ENCODE data around the gene C2CD4D.

C2CD4D gene

GRCh38 chr1:151817353-151817730, 22.3 kb downstream of the C2CD4D start:
- in situ Hi-C loops (cut with MboI; ENCODE audit: low pct_unique_long_range_greater_than_20kb, low sequenced_read_pairs, unreplicated experiment), result no loop called here
- no peak for TF ChIP-seq CTCF (IDR thresholded peaks at IDR 0.05; ENCODE audit: extremely low read depth, insufficient read depth, missing control alignments)
- no peak for DNase-seq (ENCODE audit: low spot score)

GRCh38 chr1:151816548-151817352, 22.9 kb downstream of the C2CD4D start:
- no peak for TF ChIP-seq CTCF (IDR thresholded peaks at IDR 0.05; ENCODE audit: extremely low read depth, insufficient read depth, missing control alignments)
- DNase-seq (ENCODE audit: low spot score), result no peak
- in situ Hi-C loops (cut with MboI; ENCODE audit: low pct_unique_long_range_greater_than_20kb, low sequenced_read_pairs, unreplicated experiment), result no loop called here

GRCh38 chr1:151815716-151816327, 23.8 kb downstream of the C2CD4D start:
- no peak for DNase-seq (ENCODE audit: low spot score)
- TF ChIP-seq CTCF (IDR thresholded peaks at IDR 0.05; ENCODE audit: extremely low read depth, insufficient read depth, missing control alignments), result no peak
- in situ Hi-C loops (cut with MboI; ENCODE audit: low pct_unique_long_range_greater_than_20kb, low sequenced_read_pairs, unreplicated experiment), result no loop called here

- in situ Hi-C loops (cut with MboI; ENCODE audit: low pct_unique_long_range_greater_than_20kb, low sequenced_read_pairs, unreplicated experiment), result no loop called here
- DNase-seq (ENCODE audit: low spot score), result no peak
- TF ChIP-seq CTCF (IDR thresholded peaks at IDR 0.05; ENCODE audit: extremely low read depth, insufficient read depth, missing control alignments), result no peak
Observed at GRCh38 chr1:151814971-151815545, 24.6 kb downstream of the C2CD4D start.

- in situ Hi-C loops (cut with MboI; ENCODE audit: low pct_unique_long_range_greater_than_20kb, low sequenced_read_pairs, unreplicated experiment), result no loop called here
- no peak for TF ChIP-seq CTCF (IDR thresholded peaks at IDR 0.05; ENCODE audit: extremely low read depth, insufficient read depth, missing control alignments)
- no peak for DNase-seq (ENCODE audit: low spot score)
Observed at GRCh38 chr1:151814426-151814825, 25.2 kb downstream of the C2CD4D start.

- in situ Hi-C loops (cut with MboI; ENCODE audit: low pct_unique_long_range_greater_than_20kb, low sequenced_read_pairs, unreplicated experiment), result no loop called here
- no peak for TF ChIP-seq CTCF (IDR thresholded peaks at IDR 0.05; ENCODE audit: extremely low read depth, insufficient read depth, missing control alignments)
- DNase-seq (ENCODE audit: low spot score), result no peak
Observed at GRCh38 chr1:151813271-151813977, 26.2 kb downstream of the C2CD4D start.
